Astrocyte of the spinal cord (primary cell): ENCODE data around the gene G3BP2.

Experiments
- DNase-seq: peaks from one replicate; pipeline ENCODE4 v3.0.0; 2011; ENCODE audit warnings: low read depth, low spot score
- H3K4me3 ChIP-seq: 2 replicates; pipeline ENCODE4 v1.5.1; 2011; ENCODE audit warnings: low read depth, mild to moderate bottlenecking, low read length, moderate library complexity
- CTCF ChIP-seq: IDR thresholded peaks from 2 replicates; pipeline ENCODE4 v1.5.1; 2012; ENCODE audit warnings: low read depth, mild to moderate bottlenecking, low read length, inconsistent platforms
- in situ Hi-C: cut with HindIII; loops from 2 replicates; pipeline ENCODE4 v1.10.0; 2017; ENCODE audit warnings: low sequenced_read_pairs

G3BP2 gene

GRCh38 chr4:75633846-75634245 is 39.4 kb downstream of the G3BP2 start:
- peak; percentile 67 for DNase-seq
- no peak for TF ChIP-seq CTCF
- in situ Hi-C loops, result no loop called here
- H3K4me3 ChIP-seq, result no peak overlapping the region

GRCh38 chr4:75630937-75631329 is 42.3 kb downstream of the G3BP2 start:
- in situ Hi-C loops, result no loop called here
- no peak for DNase-seq
- peak overlapping the region; percentile 67 for H3K4me3 ChIP-seq
- no peak for TF ChIP-seq CTCF

GRCh38 chr4:75630174-75630936 is 42.9 kb downstream of the G3BP2 start, which contains the start of gene CDKL2:
TSS of gene CDKL2 (minus strand) at chr4:75630528. CDS start at chr4:75625988, 4,540 bp downstream.
- TF ChIP-seq CTCF, result no peak
- in situ Hi-C loops, result no loop called here
- peak; percentile 62 for DNase-seq
- peak within 1 kb of the TSS; percentile 67 for H3K4me3 ChIP-seq

GRCh38 chr4:75629239-75629638 is 44.0 kb downstream of the G3BP2 start:
- in situ Hi-C loops, result no loop called here
- H3K4me3 ChIP-seq, result no peak overlapping the region
- TF ChIP-seq CTCF, result no peak
- DNase-seq, result no peak

DNA sequence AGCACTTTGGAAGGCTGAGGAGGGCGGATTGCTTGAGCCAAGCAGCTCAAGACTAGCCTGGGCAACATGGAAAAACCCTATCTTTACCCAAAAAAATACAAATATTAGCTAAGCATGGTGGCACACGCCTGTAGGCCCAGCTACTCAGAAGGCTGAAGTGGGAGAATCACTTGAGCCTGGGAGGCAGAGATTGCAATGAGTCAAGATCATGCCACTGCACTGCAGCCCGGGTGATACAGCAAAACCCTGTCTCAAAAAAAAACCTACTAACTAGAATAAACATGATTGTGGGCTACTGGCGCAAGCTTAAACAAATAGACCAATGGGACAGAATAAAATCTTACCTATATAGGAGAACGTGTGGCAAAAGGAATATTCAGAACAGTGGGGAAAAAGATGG is 50.2 kb downstream of the G3BP2 start:
- TF ChIP-seq CTCF, result no peak
- no peak overlapping the region for H3K4me3 ChIP-seq
- in situ Hi-C loops, result no loop called here
- no peak for DNase-seq

DNA sequence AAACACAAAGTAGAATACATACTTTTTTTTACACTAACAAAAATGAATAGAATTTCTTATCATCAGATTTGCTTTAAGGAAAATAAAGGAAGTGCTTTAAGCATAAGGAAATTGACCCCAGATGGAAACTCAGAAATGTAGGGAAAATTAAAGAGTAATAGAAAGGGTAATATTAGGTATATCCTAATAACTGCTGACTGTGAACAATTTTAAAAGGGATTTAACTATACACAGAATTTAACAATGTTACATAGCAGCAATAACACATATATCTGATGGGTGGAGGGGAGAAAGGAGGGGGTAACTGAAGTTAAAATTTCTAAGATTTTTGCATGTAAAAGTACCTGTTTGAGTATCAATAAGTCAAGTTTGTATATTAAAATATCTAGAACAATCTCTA is 51.5 kb downstream of the G3BP2 start:
- no peak for TF ChIP-seq CTCF
- no peak for DNase-seq
- H3K4me3 ChIP-seq, result no peak overlapping the region
- in situ Hi-C loops, result no loop called here
